Vagina (tissue), 2 donors: ENCODE measurements around the gene BIN1.
"Not testable (repeated sequence)": the region's sequence is repeated elsewhere in the genome, so short reads cannot be mapped to it uniquely, and the experiment has no call there.

Source experiments
- POLR2AphosphoS5 ChIP-seq, 2 donors: sonication (generic); formaldehyde crosslinking; IDR thresholded peaks; one replicate each; pipeline ENCODE4 v1.9.0; 2017; ENCODE audit warnings: antibody characterized with exemption in 2 of 2, mild to moderate bottlenecking in 2 of 2, low read depth in 1 of 2; ENCODE audit not compliant: insufficient read depth in 1 of 2
- TF ChIP-seq, protein P1 (sequence below), 3 experiments: fragments of 450-650 bp in 2 of 3; fragments of 200-600 bp in 1 of 3; sonication (generic) in 1 of 3; IDR thresholded peaks; one replicate each; pipeline ENCODE4 v1.5.1; 2017 to 2019; ENCODE audit warnings: antibody characterized with exemption in 3 of 3, mild to moderate bottlenecking in 2 of 3, moderate library complexity in 2 of 3

DNA sequence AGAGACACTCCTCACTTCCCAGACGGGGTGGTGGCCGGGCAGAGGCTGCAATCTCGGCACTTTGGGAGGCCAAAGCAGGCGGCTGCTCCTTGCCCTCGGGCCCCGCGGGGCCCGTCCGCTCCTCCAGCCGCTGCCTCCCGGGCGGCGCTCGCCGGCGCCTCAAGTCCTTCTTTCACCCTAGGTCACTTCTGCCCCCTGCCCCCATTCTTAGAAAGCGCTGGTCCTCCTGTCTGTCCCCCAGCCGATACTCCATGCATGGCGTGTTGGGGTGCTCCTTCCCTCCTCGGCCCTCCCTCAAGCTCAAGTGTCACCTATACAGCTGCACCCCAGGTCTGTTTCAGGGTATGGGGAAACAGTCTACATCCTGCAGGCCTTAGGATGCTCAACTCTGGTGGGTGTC lies 13.5 kb upstream of the BIN1 start:
- not testable (repeated sequence) for TF ChIP-seq POLR2AphosphoS5 (IDR thresholded peaks at IDR 0.05; ENCODE audit: insufficient read depth in 1 of 2, low read depth in 1 of 2)
- TF ChIP-seq, protein P1, sequence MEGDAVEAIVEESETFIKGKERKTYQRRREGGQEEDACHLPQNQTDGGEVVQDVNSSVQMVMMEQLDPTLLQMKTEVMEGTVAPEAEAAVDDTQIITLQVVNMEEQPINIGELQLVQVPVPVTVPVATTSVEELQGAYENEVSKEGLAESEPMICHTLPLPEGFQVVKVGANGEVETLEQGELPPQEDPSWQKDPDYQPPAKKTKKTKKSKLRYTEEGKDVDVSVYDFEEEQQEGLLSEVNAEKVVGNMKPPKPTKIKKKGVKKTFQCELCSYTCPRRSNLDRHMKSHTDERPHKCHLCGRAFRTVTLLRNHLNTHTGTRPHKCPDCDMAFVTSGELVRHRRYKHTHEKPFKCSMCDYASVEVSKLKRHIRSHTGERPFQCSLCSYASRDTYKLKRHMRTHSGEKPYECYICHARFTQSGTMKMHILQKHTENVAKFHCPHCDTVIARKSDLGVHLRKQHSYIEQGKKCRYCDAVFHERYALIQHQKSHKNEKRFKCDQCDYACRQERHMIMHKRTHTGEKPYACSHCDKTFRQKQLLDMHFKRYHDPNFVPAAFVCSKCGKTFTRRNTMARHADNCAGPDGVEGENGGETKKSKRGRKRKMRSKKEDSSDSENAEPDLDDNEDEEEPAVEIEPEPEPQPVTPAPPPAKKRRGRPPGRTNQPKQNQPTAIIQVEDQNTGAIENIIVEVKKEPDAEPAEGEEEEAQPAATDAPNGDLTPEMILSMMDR (IDR thresholded peaks at IDR 0.05) = not testable (repeated sequence)
